ENCODE data around the gene C18orf32. TPM values are rescaled to one million over a fixed set of nuclear protein-coding genes. Genes with fewer than 3 reads are reported as not detected.

C18orf32 gene
- total and polyA plus RNA-seq, 2 of the 8 experiments (the other 6 are each of a cell fraction or from before 2014, with no cell fraction given), result 17.3 to 20.1 TPM

DNA sequence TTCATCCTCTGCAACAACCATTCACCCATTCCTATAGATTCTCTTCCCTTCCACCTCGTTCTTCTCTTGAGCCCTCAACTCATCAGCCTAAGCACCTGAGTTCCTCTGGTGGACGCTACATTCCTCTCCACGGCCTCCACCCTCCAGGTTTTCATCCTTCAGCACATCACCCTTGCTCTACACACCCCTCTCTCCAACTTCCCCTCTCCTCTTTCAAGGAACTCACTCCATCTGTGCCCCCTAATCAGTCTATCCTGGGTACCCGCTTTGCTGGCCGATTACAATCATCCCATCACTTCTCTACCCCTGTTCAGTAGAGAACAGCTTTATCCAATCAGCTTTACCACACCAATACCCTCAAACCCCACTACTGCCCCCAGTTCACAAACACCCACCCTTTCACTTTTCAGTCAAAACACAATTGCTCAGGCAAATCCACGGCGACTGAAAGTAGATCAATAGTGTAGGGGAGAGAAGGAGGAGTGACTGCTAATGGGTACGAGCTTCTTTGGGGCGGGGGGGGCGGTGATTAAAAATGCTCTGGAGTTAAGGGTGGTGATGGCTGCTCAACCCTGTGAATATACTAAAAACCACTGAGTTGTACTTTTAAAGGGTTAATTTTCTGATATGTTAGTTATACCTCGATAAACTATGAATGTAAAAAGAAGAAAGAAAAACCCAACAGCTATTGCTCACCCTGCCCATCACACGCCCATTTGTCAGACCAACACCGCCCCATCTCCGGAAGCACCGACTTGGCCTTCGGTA, 27.4 kb downstream of the C18orf32 start:
- Histone ChIP-seq H3K79me1 (ENCODE audit: low read depth, low read length) (peaks cover 3% of the 10 kb centered on the region; the same call in 1 of the 2 replicates), H2AFZ (ENCODE audit: low read length) (no peak overlapping the region), H3K56ac (replicated peaks; ENCODE audit: insufficient read length, low read depth, low read length) (no peak overlapping the region), H2BK15ac (ENCODE audit: low read length) (no peak overlapping the region), H3K4ac (replicated peaks; ENCODE audit: insufficient read length, low read depth, low read length) (no peak overlapping the region), H3K9me3 (ENCODE audit: insufficient read depth in 2 of 2, low read depth in 1 of 2, low read length in 1 of 2) (no peaks in the 10 kb centered on the region), H3K27ac (ENCODE audit: low read depth, low read length) (no peak overlapping the region), H3K18ac (ENCODE audit: extremely low read depth, low read length) (no peak overlapping the region), H3K23ac (ENCODE audit: insufficient read length) (no peak overlapping the region), H4K8ac (ENCODE audit: extremely low read depth, insufficient read depth, low read length) (no peak overlapping the region), H2AK5ac (ENCODE audit: low read depth, low read length) (no peak overlapping the region; the same call in 1 of the 2 replicates), H3K9ac (replicated peaks in 1 of 4; ENCODE audit: extremely low read depth in 1 of 4, low read depth in 3 of 4, low read length in 3 of 4) (0 out of 7 replicates have a peak overlapping the region, but pooled peaks of 1 of the 4 experiments have one; percentile 76), H3K4me3 (ENCODE audit: extremely low read depth in 1 of 4, insufficient read depth in 2 of 4, low read depth in 3 of 4, low read length in 4 of 4) (peak overlapping the region; percentile 76 to 97 (median 84)), H3K36me3 (ENCODE audit: control insufficient read depth in 2 of 4, insufficient read depth in 4 of 4, low read length in 3 of 4) (no peaks in the 10 kb centered on the region), H4K91ac (replicated peaks; ENCODE audit: insufficient read length, low read length) (no peak overlapping the region), H2BK120ac (replicated peaks; ENCODE audit: low read depth, low read length) (no peak overlapping the region), H4K5ac (ENCODE audit: insufficient read length, low read depth, low read length) (no peak overlapping the region), H3K14ac (ENCODE audit: insufficient read length) (no peak overlapping the region), H3K4me1 (replicated peaks in 1 of 4; ENCODE audit: control insufficient read depth in 3 of 4, insufficient read depth in 4 of 4, low read length in 3 of 4) (peaks cover 0 to 5% (median 2%) of the 10 kb centered on the region in 4 experiments; a peak in 4 of 7 replicates), H3K27me3 (replicated peaks in 1 of 4; ENCODE audit: control insufficient read depth in 3 of 4, extremely low read depth in 1 of 4, insufficient read depth in 3 of 4, low read length in 3 of 4) (no peaks in the 10 kb centered on the region), H2BK12ac (ENCODE audit: low read depth, low read length) (no peak overlapping the region), H2BK20ac (ENCODE audit: low read length) (no peak overlapping the region), H2BK5ac (ENCODE audit: low read depth, low read length) (no peak overlapping the region), H3K4me2 (ENCODE audit: insufficient read depth in 1 of 2, low read depth in 2 of 2, low read length in 2 of 2) (peak overlapping the region; percentile 79 to 84), H3K79me2 (ENCODE audit: control insufficient read depth in 1 of 2, insufficient read depth in 2 of 2, low read length in 2 of 2) (peaks cover 0 to 21% of the 10 kb centered on the region in 2 experiments; a peak in 2 of 4 replicates), H4K20me1 (replicated peaks in 1 of 2; ENCODE audit: control insufficient read depth in 1 of 2, insufficient read depth in 2 of 2, low read length in 2 of 2) (no peaks in the 10 kb centered on the region), H3K23me2 (ENCODE audit: low read depth, low read length) (peaks cover 5% of the 10 kb centered on the region; the same call in 1 of the 2 replicates)
- ChIA-PET POLR2A (ENCODE audit: partially characterized antibody) (interaction anchor here (0.5 to 3.9 kb wide), 8 partner anchors 8 to 411 kb away, joined by 3 to 34 read pairs (median 3); partner anchors contain the start of gene C18orf32), CTCF (ENCODE audit: partially characterized antibody) (interaction anchor here (1.2 to 3.2 kb wide), 2 partner anchors 13 to 255 kb away, joined by 3 to 13 read pairs; no protein-coding TSS in a partner anchor)
- 36% methylated on average over 15 of the region's 16 CpGs; no CpG with 5 or more reads in 1 of the 2 experiments for WGBS, 2 experiments (ENCODE audit: extremely low coverage in 1 of 2, insufficient coverage in 1 of 2, insufficient read length in 1 of 2, insufficient replicate concordance in 2 of 2, low coverage in 1 of 2, low lambda C conversion rate in 2 of 2, missing lambda C conversion rate in 1 of 2)
- TF ChIP-seq TAF1 (IDR thresholded peaks at IDR 0.05; ENCODE audit: low read depth, low read length) (0 out of 2 replicates have a peak, but pooled peaks have one; percentile 2), JUN (IDR thresholded peaks at IDR 0.05; ENCODE audit: low read depth, low read length) (no peak)
- DNase-seq (ENCODE audit: low read depth in 1 of 2, low spot score in 2 of 2) (no peak), FAIRE-seq (no peak)
